NCI-H187 treated with DMSO at 0.1 percent for 48 hours (cell line): ENCODE results near the gene RMDN3.

Source experiments
- DNase-seq: peaks from one replicate; lab custom pipeline; 2025; lab: John Stamatoyannopoulos, UW

Gene RMDN3

GRCh38 chr15:40772014-40772413 is 17.0 kb upstream of the RMDN3 start:
- no peak for DNase-seq

DNA sequence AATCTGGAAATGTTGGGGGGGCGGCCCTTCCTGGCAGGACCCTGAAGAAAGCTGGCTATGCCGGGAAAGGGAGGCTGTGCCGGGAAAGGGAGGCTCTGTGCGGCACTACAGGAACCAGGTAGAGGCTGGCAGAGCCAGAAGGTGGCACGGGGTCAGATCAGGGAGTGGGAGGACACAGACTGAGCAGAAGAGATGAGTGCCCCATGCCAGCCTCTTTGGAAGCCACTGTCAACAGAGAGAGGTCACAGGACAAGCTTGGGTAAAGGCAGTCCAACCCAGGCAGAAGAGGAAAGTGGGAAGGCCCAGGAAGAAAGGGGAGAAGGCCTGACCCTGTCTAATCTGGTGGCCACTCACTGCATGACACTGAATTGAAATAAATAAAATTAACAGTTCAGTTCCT is 16.2 kb upstream of the RMDN3 start:
- DNase-seq: no peak

- no peak for DNase-seq
Measured at GRCh38 chr15:40770147-40770721, 15.2 kb upstream of the RMDN3 start.

GRCh38 chr15:40769274-40770146 is 14.5 kb upstream of the RMDN3 start, which contains the start of gene C15orf62:
TSS of gene C15orf62 (plus strand) at chr15:40769980. CDS start at chr15:40770496, 516 bp downstream.
- no peak for DNase-seq

DNA sequence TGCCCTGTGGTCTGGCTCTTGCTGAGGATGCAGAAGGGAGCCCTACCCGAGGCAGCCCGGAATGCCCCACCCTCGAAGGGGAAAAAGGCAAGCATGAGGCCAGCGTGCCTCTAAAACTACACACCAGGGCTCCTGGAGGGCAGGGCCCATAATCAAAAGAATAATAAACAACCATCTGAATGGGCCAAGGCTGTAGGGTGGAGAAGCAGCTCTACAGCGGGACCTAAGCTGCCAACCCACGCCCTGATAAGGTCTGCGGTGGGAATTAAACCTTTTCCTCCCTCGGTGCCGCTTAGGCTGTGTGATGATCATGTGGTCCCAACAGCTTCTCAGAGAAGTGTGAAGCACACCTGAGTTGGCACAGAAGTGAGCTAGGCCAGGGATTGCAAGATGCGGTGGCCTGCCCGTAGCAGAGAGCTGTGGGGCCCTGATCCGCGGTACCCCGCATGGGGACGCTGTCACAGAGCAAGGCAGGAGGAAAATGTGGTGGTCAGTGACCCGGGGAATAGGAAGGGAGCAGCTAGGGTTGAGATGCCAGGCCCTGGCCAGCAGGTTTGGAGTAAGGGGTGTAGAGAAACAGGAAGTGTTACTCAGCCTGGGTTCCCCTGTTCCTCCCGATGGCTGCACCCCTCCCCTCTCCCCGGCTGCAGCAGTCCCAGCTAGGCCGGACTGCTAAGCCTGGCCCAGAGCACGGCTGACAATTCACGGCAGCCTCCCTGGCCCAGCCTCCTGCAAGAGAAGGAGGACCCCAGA is 13.6 kb upstream of the RMDN3 start:
- DNase-seq: no peak

DNA sequence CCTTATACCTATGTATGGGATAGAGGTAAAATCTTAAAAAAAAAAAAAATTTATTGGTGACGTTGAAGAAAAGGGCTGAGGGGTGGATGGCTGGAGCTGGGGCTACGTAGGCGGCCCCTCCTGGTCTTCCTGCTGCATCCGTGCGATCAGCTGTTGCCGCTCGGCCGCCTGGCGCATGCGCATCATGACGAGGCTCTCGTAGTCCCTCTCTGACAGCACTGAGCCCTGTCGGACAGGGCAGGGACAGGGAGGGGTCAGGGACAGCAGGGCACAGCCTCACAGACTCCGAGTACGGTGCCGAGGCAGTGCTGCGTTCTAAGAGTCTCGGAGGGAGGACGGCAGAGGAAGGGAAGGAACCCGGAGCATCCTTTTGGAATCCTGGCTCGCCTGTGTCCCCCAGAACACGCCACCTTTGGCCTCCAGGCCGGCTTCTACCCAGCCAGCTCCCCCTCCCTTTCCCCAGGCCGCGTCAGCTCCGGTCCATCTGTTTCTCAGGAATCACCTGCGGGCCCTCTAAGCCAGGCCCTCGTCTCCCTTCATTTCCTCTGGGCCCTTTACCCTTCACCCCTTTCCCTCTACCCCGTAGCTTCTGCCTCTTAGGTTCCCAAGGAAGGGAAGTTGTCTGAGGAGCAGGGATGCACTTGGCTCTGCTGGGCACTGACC is 12.9 kb upstream of the RMDN3 start:
- no peak for DNase-seq

DNA sequence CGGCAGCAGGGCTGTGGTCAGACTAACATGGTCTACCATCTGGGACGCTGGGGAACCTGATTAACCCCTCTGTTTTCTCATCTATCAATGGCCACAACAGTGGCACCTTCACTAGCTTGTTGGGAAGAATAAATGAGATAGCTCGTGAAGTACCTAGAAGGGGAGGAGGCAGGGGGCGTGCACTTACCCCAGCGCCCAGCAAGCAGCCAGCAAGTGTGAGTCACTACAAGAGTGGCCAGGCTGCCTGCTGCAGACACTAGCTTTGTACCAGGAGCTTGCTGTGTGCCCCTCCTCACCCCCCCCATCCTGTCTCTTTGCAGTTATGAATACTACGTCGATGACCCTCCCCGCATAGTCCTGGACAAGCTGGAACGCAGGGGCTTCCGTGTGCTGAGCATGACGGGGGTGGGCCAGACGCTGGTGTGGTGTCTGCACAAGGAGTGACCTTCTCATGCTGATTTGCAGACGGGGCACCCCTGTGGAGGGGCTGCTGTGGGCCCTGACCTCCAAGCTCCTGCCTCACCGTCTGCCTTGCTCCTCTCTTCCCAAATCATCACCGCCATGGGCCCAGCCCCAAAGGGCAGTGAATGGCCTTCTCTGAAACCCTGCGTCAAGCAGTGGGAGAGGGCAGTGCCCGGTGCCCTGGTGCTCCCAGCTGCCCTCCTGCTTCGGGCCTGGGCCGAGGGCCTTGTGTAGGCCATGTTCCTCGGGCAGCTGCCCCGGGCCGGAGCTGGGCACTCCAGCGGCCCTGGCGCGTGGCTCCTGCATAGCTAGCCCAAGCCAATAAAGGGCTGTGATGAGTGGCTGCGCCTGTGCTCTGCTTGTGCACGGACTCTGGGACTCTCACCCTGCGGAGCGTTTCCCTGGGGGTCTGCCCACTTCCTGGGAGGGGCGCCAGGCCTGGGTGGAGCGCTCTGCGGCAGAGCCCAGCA is 12.1 kb upstream of the RMDN3 start:
- no peak for DNase-seq

DNA sequence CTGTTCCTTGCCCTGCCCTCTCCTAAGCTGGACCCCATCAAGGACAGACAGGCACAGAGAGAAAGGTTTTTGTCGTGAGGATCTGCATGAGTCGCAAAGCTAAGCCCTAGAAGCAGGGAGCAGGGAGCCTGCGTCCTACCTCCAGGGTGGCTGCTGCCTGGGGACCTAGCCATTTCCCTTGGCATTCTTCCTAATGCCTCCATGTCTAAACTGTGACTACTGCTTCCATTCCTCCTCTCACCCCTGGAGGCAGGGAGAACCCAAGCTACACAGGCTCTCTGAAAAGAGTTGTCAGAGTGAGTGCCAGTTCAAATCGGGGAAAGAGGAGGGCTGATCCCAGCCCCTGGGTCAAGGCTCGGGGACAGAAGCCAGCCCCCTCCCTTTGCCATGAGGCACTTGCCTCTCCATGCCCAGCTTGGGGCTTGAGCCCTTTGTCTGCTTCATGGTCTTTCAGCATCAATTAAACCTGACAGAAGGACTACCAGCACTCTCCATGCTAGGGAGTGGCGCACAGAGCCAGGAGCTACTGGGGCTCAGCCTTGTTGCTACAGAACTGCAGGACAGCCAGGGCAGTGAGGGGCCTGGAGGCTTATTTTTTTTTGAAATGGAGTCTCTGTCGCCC is 11.3 kb upstream of the RMDN3 start:
- DNase-seq: no peak

DNA sequence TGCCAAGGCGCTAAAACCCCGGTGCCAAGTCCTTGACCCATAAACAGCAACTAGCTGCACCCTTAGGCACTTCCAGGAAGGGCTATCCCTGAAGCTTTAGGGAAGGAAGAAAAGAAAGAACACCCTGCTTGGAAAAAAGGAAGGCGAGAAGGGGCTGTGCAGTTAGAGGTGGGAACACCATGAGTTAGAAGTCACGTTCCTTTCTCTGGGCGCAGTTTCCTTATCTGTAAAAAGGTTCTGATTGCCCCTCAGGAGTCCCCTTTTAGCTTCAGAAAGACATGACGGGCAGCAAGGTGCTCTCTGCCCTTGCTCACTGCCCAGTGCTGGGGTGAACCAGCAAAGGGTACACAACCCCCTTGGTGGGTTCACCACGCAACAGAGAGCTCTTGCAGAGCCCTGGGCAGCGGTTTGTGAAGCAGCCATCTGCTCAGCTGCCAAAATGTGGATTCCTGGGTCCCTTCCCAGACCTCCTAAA is 9.6 kb upstream of the RMDN3 start:
- DNase-seq: no peak

DNA sequence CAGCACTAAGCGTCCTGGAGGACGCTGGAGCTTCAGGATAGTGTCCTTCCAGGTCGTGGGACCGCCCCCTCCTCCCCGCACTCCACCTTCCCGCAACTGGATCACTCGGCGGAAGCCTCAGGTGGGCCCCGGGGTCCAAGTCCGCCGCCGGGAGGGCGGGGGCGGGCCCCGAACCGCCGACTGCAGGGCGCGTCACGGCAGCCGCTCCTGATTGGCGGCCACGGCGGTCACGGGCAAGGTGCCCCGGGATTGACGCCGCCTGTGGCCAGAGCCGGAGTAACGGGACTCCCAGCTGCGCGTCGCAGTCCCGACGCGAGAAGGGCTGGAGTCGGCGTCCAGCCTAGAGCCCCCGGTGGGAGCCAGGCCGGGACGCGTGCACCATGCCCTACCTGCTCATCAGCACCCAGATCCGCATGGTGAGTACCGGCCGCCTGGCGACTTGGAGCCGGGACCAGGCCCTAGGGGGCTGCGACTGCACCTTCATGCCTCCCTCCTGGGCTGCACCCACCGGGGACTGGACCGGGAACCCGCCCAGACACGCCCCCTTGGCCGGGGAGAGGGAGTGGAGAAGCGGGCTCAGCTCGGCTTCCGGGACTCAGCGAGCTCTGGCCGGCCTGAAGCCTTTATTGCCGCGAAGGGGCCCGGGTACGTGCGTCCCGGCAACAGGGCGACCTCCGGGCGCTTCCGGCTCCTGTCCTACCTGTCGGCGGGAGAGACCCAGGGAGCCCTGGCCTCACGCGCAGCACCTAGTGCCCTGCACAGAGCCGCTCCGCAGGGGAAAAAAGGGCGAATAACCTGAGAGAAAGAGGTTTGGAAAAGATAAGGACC is 9.0 kb upstream of the RMDN3 start, which contains the start of gene GCHFR:
Gene GCHFR (plus strand): TSS at position 268 of the 828 bp plus-strand sequence. CDS start 113 bp downstream, at position 381.
- DNase-seq: no peak

DNA sequence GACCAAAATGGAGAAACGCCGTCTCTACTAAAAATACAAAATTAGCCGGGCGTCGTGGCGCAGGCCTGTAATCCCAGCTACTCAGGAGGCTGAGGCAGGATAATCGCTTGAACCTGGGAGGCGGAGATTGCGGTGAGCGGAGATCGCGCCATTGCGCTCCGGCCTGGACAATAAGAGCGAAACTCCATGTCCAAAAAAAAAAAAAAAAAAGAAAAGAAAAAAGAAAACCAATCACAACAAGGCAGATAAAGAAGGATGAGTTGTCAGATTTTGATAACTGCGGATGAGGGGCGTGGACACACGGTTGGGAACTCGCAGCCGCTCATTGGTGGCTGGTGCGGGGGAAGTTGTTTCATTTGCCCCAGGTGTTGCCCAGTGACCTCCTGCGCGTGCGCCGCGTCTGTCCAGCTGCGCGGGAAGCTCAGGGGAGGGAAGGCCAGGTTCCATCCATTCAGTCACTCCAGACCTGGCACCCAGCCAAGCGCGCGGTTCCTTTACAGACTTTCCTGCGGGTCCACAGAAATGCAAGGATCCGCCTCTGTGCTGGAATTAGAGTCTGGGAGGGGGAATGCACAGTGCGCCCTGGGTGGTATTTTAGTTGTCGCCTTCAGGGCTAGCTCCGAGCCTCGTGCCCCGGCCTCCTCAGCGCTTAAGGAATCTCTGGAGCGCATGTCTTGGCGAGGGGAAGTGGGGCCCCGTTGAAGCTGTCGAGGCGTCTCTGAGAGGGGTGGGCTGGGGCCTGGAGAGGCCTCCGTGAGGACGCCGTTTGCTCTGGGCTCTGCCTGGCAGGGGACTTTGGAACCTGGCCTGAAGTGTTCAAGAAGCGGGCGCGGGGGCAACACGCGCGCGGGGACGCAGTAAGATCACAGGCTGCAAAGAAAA is 8.1 kb upstream of the RMDN3 start:
- DNase-seq: no peak

- no peak for DNase-seq
Measured at GRCh38 chr15:40759961-40760360, 4.9 kb upstream of the RMDN3 start.

DNA sequence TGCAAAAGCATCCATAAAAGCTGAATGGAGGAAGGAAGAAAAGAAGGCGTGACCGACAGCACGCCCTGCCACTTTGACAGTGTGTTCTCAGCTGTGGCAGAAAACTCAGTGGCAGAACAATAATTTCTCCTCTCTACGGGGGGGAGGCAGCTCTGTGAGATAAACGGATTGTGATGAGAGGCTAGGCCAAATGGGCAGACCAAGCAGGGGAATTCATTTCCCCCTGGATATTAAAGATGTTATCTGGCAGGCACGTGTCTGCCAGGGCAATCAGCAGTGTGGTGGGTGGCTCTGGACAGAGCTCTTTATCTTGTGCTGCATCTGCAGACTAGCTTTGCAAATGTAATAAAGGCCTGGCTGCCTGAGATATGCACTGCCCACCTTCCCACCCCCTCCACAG is 1.9 kb upstream of the RMDN3 start:
- DNase-seq: no peak

DNA sequence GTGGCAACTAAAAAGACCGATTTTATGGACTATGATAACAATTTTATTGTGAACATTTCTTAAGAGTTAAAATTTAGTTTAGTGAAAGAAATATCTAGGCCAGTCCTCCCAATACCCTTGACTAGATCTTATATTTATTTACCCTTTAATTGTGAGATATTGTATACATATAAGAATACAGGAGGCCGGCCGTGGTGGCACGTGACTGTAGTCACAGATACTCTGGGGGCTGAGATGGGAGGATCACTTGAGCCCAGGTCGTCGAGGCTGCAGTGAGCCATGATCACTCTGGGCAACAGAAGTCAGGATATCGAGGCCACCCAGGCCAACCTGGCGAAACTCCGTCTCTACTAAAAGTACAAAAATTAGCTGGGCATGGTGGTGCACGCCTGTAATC is 756 bp upstream of the RMDN3 start:
- no peak for DNase-seq

GRCh38 chr15:40754574-40754882 is 526 bp downstream of the RMDN3 start:
- no peak for DNase-seq

DNA sequence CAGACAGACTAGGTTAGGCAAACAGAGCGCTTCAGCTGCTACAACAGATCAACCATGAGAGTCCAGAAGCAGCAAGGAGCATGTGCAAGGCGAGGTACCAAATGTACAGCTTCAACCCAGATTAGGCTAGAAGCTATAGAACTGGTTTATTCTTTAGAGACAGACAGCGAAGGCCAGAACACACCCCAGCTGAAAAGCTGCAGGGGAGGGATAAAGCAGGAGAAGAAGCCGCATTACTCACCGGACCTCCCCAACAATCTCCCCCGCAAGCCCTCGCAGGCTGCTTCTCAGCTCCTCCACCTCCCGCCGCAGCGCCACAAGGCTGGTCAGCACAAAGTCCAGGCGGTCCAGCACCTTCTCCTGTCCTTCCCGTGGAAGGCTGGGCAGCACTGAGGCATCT is 3.3 kb downstream of the RMDN3 start:
- DNase-seq: no peak

DNA sequence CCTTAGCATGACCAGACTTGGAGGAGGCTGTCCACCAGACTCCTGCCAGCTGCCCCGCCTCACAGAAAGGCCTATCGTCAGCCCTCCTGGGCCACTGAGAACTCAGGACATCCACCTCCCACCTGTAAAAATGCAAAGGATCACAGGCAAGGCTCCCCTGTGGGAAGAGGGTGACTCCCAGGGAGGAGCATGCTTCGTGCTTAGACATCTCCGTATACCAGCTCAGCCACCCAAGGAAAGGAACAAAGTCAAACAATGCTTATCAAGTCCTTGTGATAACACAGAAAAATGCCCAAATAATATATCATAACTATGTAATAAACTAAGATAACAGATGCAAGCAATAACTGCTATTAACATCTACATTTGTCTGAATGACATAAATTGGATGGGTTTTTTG is 4.2 kb downstream of the RMDN3 start:
- DNase-seq: no peak

- no peak for DNase-seq
Measured at GRCh38 chr15:40749151-40749630, 5.9 kb downstream of the RMDN3 start.
